ENCODE measurements around the gene ATAD3A. TPM values are rescaled to one million over a fixed set of nuclear protein-coding genes. Genes with fewer than 3 reads are reported as not detected.

The ATAD3A gene
- total and polyA plus RNA-seq, 2 experiments from 2014 or later, result 61.7 to 77.9 TPM

- Histone ChIP-seq H3K4me3 (no peak overlapping the region), H3K4me1 (ENCODE audit: low read depth) (no peaks in the 10 kb centered on the region), H3K9me3 (ENCODE audit: low read depth) (no peaks in the 10 kb centered on the region), H3K27ac (peak overlapping the region; percentile 51), H3K27me3 (no peaks in the 10 kb centered on the region), H3K36me3 (peaks cover 18% of the 10 kb centered on the region)
- DNase-seq (ENCODE audit: low read depth in 1 of 2, low spot score in 1 of 2), result no peak
- TF ChIP-seq CTCF (IDR thresholded peaks at IDR 0.05; ENCODE audit: low read depth, low read length), result no peak
These were observed 46.6 kb downstream of the ATAD3A start for GRCh38 chr1:1558591-1558990.

- no peak overlapping the region for H3K4me3 ChIP-seq
- peak overlapping the region; percentile 51 for H3K27ac ChIP-seq
- no peaks in the 10 kb centered on the region for H3K4me1 ChIP-seq (ENCODE audit: low read depth)
- no peaks in the 10 kb centered on the region for H3K9me3 ChIP-seq (ENCODE audit: low read depth)
- TF ChIP-seq CTCF (IDR thresholded peaks at IDR 0.05; ENCODE audit: low read depth, low read length), result no peak
- H3K27me3 ChIP-seq, result no peaks in the 10 kb centered on the region
- H3K36me3 ChIP-seq, result peaks cover 22% of the 10 kb centered on the region
- no peak for DNase-seq (ENCODE audit: low read depth in 1 of 2, low spot score in 1 of 2)
These were observed 47.1 kb downstream of the ATAD3A start for GRCh38 chr1:1559066-1559465.

- Histone ChIP-seq H3K4me1 (ENCODE audit: low read depth) (no peaks in the 10 kb centered on the region), H3K27ac (no peak overlapping the region), H3K36me3 (peaks cover 30% of the 10 kb centered on the region), H3K9me3 (ENCODE audit: low read depth) (no peaks in the 10 kb centered on the region), H3K4me3 (no peak overlapping the region), H3K27me3 (no peaks in the 10 kb centered on the region)
- TF ChIP-seq CTCF (IDR thresholded peaks at IDR 0.05; ENCODE audit: low read depth, low read length), result no peak
- DNase-seq (ENCODE audit: low read depth in 1 of 2, low spot score in 1 of 2), result no peak
These were observed 48.2 kb downstream of the ATAD3A start for GRCh38 chr1:1560178-1560577.

GRCh38 chr1:1561801-1562470 is 50.0 kb downstream of the ATAD3A start:
- H3K4me1 ChIP-seq (ENCODE audit: low read depth), result no peaks in the 10 kb centered on the region
- H3K9me3 ChIP-seq (ENCODE audit: low read depth), result no peaks in the 10 kb centered on the region
- H3K27ac ChIP-seq, result no peak overlapping the region
- DNase-seq (ENCODE audit: low read depth in 1 of 2, low spot score in 1 of 2), result no peak
- peaks cover 30% of the 10 kb centered on the region for H3K36me3 ChIP-seq
- no peak overlapping the region for H3K4me3 ChIP-seq
- no peak for TF ChIP-seq CTCF (IDR thresholded peaks at IDR 0.05; ENCODE audit: low read depth, low read length)
- no peaks in the 10 kb centered on the region for H3K27me3 ChIP-seq

- no peak for TF ChIP-seq CTCF (IDR thresholded peaks at IDR 0.05; ENCODE audit: low read depth, low read length)
- Histone ChIP-seq H3K4me1 (ENCODE audit: low read depth) (no peaks in the 10 kb centered on the region), H3K27me3 (no peaks in the 10 kb centered on the region), H3K27ac (no peak overlapping the region), H3K4me3 (no peak overlapping the region), H3K36me3 (peaks cover 30% of the 10 kb centered on the region), H3K9me3 (ENCODE audit: low read depth) (no peaks in the 10 kb centered on the region)
- no peak for DNase-seq (ENCODE audit: low read depth in 1 of 2, low spot score in 1 of 2)
These were observed 50.7 kb downstream of the ATAD3A start for GRCh38 chr1:1562556-1563195.
